ENCODE data around the gene DNAJA3.
A peak's percentile ranks its signal among the peaks of the same experiment; 100 is the strongest.

DNAJA3 gene

DNA sequence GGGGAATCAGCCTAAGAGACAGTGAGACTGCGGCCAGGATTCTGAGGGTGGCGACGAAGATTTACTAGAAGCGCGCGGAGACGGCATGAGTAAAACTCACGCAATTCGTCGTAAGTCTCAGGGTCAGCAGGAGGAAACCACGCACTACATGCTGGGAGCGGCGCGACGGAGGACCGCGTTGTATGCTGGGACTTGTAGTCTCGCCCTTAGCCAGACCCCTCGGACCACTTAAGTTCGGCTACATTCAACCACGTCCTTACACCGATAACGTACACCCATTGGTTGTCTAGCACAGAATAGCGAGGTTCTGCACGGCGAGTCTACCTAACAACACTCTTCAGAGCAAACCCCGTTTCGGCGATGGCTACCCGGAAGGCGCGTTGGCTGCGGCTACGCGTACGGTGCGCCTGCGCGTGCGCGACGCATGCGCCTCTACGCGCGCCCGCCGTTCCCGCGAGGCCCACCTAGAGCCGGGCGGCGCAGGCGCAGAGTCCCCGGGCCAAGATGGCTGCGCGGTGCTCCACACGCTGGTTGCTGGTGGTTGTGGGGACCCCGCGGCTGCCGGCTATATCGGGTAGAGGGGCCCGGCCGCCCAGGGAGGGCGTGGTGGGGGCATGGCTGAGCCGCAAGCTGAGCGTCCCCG lies at the start of gene DNAJA3:
Gene DNAJA3 (plus strand): TSS at position 491 of the 643 bp plus-strand sequence. CDS start 14 bp downstream, at position 505.
- H3K4me3 Mint-ChIP-seq: peak within 1 kb of the TSS; percentile 92 to 97 (median 94)
- no peaks in the 10 kb centered on the region for H3K9me3 Mint-ChIP-seq
- H3K27me3 Mint-ChIP-seq (ENCODE audit: low read depth): peaks cover under 1% of the 10 kb centered on the region
- H3K36me3 Mint-ChIP-seq (ENCODE audit: low read depth): peaks cover 8% of the 10 kb centered on the region
- H3K4me1 Mint-ChIP-seq: peaks cover 20% of the 10 kb centered on the region
- TF ChIP-seq, protein P1, sequence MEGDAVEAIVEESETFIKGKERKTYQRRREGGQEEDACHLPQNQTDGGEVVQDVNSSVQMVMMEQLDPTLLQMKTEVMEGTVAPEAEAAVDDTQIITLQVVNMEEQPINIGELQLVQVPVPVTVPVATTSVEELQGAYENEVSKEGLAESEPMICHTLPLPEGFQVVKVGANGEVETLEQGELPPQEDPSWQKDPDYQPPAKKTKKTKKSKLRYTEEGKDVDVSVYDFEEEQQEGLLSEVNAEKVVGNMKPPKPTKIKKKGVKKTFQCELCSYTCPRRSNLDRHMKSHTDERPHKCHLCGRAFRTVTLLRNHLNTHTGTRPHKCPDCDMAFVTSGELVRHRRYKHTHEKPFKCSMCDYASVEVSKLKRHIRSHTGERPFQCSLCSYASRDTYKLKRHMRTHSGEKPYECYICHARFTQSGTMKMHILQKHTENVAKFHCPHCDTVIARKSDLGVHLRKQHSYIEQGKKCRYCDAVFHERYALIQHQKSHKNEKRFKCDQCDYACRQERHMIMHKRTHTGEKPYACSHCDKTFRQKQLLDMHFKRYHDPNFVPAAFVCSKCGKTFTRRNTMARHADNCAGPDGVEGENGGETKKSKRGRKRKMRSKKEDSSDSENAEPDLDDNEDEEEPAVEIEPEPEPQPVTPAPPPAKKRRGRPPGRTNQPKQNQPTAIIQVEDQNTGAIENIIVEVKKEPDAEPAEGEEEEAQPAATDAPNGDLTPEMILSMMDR (IDR thresholded peaks at IDR 0.05; ENCODE audit: unreplicated experiment in 3 of 3): no peak
- peak within 1 kb of the TSS; percentile 99 to 100 (median 100) for H3K27ac Mint-ChIP-seq

DNA sequence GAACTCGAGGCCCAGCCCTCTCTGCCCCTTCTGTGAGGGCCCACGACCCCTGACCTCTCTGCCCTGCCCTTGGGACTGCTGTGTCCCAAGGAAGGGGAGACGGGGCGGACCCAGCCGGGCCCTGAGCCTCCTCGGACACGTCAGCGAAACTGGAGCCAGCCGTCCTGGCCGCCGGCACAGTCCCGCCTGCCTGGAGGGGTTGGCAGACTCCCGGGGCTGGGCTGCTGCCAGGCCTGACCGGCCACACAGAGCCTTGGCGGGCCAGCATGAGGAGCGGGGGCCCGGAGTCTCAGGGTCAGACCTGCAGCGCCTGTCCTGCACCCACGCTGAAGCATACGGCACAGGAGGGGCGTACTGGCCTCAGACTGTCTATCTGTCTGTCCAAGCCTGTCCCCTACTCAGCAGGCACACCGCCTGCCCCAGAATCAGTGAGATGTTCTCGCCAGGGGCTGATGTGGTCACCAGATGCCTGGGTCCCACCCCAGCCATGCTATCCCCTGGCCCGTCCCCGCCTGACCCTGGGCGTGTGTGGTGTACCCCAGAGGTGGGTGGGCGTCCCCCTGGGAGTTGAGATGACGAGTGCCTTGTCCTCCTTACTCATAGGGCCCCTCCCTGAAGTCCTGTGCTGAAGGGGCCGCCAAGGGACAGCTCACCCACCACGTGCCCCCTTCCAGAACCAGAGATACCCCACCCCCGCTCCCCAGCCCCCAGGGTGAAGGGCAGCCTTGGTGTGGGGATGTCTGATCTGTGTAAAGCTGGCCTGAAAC lies 49.4 kb upstream of the DNAJA3 start:
- Mint-ChIP-seq H3K9me3 (no peaks in the 10 kb centered on the region), H3K4me3 (peak overlapping the region; percentile 47 to 61 (median 48)), H3K36me3 (ENCODE audit: low read depth) (no peaks in the 10 kb centered on the region)

DNA sequence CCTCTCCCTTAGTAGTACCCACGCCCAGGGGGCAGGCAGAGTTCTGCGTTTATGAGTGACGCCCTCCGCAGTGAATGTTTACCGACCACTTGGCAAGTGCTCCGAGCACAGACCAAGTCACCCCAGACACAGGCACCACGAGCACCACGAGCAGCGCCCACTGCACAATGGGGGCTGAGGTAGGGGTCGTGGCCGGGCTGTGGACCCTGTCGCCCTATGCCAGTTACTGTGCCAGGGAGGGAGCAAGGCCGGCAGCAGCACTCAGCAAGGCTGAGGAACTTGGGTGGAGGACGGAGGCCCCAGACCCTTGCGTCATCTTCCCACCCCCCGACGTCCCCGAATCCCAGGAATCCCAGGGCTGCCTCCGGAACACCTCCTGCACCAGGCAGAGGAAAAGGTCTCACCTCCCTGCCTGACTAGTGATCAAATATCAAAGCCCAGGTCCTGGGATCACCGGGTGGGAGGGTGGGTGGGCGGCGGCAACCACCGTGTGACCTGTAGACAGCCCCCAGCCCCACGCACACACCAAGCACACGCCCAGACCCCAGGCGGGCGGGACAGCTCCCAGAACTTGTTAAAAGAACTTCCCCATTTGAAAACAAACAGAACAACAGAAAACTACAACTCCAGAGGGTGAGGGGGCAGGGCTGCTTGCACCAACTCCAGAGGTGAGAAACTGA lies 48.6 kb upstream of the DNAJA3 start:
- no peaks in the 10 kb centered on the region for H3K9me3 Mint-ChIP-seq
- peak overlapping the region; percentile 47 to 61 (median 48) for H3K4me3 Mint-ChIP-seq
- TF ChIP-seq, protein P1 (IDR thresholded peaks at IDR 0.05; ENCODE audit: unreplicated experiment in 3 of 3): no peak
- no peaks in the 10 kb centered on the region for H3K36me3 Mint-ChIP-seq (ENCODE audit: low read depth)
- H3K27ac Mint-ChIP-seq: peak overlapping the region; percentile 80 to 96 (median 87)
- H3K27me3 Mint-ChIP-seq (ENCODE audit: low read depth): peaks cover 7% of the 10 kb centered on the region
- peaks cover 42% of the 10 kb centered on the region for H3K4me1 Mint-ChIP-seq

More for the DNA sequence above, 49.4 kb upstream of the DNAJA3 start:
- Mint-ChIP-seq H3K27me3 (ENCODE audit: low read depth) (peaks cover 7% of the 10 kb centered on the region), H3K27ac (peak overlapping the region; percentile 63 to 96 (median 87)), H3K4me1 (peaks cover 43% of the 10 kb centered on the region)
- TF ChIP-seq, protein P1 (IDR thresholded peaks at IDR 0.05; ENCODE audit: unreplicated experiment in 3 of 3): no peak

DNA sequence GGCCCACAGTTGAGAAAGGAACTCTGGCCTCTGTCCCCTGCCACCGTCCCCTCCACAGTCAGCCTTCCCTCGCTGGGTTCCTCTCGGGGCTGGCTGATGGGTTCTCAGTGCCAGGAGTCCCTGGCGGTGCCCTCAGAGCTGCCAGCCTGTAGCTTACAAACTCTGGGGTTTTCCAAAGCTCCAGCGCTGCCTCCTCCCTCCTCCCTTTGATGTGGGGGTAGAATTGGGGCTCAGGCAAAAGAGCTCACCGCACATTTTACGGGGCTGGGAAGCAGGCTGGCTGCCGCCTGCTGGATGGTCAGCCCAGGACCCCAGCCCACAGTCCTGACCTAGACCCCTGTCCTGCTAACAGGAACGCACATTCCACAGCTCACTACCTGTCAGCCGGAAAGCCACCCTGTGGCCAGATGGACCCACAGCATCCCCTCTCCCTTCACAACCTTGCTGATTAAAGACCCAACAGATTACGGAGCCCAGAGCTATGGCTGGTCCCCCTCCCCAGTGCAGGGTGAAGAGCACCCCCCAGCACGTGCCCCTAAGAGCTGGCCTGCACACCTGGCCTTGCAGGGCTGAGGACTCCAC lies 48.0 kb upstream of the DNAJA3 start:
- Mint-ChIP-seq H3K9me3 (no peaks in the 10 kb centered on the region), H3K27ac (peak overlapping the region; percentile 65 to 96 (median 80)), H3K36me3 (ENCODE audit: low read depth) (no peaks in the 10 kb centered on the region), H3K4me1 (peaks cover 42% of the 10 kb centered on the region), H3K27me3 (ENCODE audit: low read depth) (peaks cover 7% of the 10 kb centered on the region), H3K4me3 (peak overlapping the region; percentile 29 to 60 (median 56))
- TF ChIP-seq, protein P1 (IDR thresholded peaks at IDR 0.05; ENCODE audit: unreplicated experiment in 3 of 3): peak in 2 of 3 experiments; percentile 15 to 20

DNA sequence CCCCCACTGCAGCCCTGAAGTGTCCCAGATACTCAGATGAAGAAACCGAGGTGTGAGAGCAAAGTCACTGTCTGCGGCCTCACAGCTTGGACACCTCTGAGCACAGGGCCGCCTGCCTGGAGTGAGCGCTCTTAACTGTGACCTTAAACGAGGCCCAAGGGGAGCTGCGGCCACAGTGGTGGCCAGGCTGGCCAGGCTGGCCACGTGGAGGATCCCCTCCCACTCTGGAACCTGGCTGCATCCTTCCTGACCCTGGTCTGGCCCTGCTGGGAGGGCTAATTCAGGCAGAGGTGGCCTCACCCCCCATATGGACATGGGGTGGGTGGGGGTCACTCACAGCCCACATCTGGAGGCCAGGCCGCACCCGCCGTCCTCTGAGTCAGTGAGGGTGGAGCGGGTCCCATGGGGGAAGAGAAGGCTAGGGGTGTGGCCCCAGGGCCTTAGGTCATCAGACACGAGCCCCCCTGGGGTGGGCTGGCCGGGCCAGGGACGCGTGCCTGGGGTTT lies 47.5 kb upstream of the DNAJA3 start:
- peaks cover 3% of the 10 kb centered on the region for H3K36me3 Mint-ChIP-seq (ENCODE audit: low read depth)
- peaks cover 7% of the 10 kb centered on the region for H3K27me3 Mint-ChIP-seq (ENCODE audit: low read depth)
- H3K4me3 Mint-ChIP-seq: peak overlapping the region; percentile 29 to 60 (median 56)
- peaks cover 45% of the 10 kb centered on the region for H3K4me1 Mint-ChIP-seq
- peak overlapping the region; percentile 65 to 96 (median 80) for H3K27ac Mint-ChIP-seq
- TF ChIP-seq, protein P1 (IDR thresholded peaks at IDR 0.05; ENCODE audit: unreplicated experiment in 3 of 3): no peak
- no peaks in the 10 kb centered on the region for H3K9me3 Mint-ChIP-seq

Measured in nephron (organoid).